Measurements from ENCODE around the gene PCCA.

DNA sequence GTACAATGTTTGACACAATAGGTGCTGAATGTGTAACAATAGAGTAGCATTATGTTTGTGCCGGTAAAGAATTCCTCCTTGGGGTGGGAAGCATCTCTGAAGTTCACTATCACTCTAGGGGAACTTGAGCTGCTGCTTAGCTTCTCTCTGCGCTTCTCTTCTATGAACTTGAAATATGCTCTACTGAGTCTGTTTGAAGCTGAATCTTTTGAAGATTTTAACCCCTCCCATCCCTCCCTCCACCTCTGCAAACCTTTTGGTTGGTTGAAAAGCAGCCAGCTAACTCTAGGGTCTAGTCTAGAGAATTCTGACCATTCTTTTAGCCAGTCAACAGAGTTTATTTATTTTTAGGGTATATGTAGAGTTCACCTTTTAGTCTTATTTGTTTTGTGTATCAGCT lies 2.5 kb downstream of the PCCA start:
- TF ChIP-seq, protein P1, sequence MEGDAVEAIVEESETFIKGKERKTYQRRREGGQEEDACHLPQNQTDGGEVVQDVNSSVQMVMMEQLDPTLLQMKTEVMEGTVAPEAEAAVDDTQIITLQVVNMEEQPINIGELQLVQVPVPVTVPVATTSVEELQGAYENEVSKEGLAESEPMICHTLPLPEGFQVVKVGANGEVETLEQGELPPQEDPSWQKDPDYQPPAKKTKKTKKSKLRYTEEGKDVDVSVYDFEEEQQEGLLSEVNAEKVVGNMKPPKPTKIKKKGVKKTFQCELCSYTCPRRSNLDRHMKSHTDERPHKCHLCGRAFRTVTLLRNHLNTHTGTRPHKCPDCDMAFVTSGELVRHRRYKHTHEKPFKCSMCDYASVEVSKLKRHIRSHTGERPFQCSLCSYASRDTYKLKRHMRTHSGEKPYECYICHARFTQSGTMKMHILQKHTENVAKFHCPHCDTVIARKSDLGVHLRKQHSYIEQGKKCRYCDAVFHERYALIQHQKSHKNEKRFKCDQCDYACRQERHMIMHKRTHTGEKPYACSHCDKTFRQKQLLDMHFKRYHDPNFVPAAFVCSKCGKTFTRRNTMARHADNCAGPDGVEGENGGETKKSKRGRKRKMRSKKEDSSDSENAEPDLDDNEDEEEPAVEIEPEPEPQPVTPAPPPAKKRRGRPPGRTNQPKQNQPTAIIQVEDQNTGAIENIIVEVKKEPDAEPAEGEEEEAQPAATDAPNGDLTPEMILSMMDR (IDR thresholded peaks at IDR 0.05; ENCODE audit: low read depth, low read length, missing input control): no peak
- TF ChIP-seq, protein P2, sequence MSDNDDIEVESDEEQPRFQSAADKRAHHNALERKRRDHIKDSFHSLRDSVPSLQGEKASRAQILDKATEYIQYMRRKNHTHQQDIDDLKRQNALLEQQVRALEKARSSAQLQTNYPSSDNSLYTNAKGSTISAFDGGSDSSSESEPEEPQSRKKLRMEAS (IDR thresholded peaks at IDR 0.05): no peak
- TF ChIP-seq EGR1 (IDR thresholded peaks at IDR 0.05; ENCODE audit: low read depth in 2 of 2) (no peak), GABPA (IDR thresholded peaks at IDR 0.05 in 1 of 2, conservative IDR thresholded peaks at IDR 0.05 in 1 of 2) (no peak), TAF1 (conservative IDR thresholded peaks at IDR 0.05) (no peak), FOXA1 (IDR thresholded peaks at IDR 0.05) (no peak), SP1 (IDR thresholded peaks at IDR 0.05) (no peak), RAD21 (IDR thresholded peaks at IDR 0.05) (no peak), YY1 (IDR thresholded peaks at IDR 0.05) (no peak), RXRA (IDR thresholded peaks at IDR 0.05) (no peak), JUND (IDR thresholded peaks at IDR 0.05) (no peak)
- TF ChIP-seq, protein P3, sequence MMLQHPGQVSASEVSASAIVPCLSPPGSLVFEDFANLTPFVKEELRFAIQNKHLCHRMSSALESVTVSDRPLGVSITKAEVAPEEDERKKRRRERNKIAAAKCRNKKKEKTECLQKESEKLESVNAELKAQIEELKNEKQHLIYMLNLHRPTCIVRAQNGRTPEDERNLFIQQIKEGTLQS (IDR thresholded peaks at IDR 0.05): no peak
- TF ChIP-seq, protein P4, sequence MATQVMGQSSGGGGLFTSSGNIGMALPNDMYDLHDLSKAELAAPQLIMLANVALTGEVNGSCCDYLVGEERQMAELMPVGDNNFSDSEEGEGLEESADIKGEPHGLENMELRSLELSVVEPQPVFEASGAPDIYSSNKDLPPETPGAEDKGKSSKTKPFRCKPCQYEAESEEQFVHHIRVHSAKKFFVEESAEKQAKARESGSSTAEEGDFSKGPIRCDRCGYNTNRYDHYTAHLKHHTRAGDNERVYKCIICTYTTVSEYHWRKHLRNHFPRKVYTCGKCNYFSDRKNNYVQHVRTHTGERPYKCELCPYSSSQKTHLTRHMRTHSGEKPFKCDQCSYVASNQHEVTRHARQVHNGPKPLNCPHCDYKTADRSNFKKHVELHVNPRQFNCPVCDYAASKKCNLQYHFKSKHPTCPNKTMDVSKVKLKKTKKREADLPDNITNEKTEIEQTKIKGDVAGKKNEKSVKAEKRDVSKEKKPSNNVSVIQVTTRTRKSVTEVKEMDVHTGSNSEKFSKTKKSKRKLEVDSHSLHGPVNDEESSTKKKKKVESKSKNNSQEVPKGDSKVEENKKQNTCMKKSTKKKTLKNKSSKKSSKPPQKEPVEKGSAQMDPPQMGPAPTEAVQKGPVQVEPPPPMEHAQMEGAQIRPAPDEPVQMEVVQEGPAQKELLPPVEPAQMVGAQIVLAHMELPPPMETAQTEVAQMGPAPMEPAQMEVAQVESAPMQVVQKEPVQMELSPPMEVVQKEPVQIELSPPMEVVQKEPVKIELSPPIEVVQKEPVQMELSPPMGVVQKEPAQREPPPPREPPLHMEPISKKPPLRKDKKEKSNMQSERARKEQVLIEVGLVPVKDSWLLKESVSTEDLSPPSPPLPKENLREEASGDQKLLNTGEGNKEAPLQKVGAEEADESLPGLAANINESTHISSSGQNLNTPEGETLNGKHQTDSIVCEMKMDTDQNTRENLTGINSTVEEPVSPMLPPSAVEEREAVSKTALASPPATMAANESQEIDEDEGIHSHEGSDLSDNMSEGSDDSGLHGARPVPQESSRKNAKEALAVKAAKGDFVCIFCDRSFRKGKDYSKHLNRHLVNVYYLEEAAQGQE (IDR thresholded peaks at IDR 0.05): no peak
- TF ChIP-seq, protein P5, sequence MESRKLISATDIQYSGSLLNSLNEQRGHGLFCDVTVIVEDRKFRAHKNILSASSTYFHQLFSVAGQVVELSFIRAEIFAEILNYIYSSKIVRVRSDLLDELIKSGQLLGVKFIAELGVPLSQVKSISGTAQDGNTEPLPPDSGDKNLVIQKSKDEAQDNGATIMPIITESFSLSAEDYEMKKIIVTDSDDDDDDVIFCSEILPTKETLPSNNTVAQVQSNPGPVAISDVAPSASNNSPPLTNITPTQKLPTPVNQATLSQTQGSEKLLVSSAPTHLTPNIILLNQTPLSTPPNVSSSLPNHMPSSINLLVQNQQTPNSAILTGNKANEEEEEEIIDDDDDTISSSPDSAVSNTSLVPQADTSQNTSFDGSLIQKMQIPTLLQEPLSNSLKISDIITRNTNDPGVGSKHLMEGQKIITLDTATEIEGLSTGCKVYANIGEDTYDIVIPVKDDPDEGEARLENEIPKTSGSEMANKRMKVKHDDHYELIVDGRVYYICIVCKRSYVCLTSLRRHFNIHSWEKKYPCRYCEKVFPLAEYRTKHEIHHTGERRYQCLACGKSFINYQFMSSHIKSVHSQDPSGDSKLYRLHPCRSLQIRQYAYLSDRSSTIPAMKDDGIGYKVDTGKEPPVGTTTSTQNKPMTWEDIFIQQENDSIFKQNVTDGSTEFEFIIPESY (IDR thresholded peaks at IDR 0.05): no peak

Data from liver (tissue), 3 donors.